GM21390 (cell line): ENCODE results near the gene C4B.
"Not testable (repeated sequence)": the region's sequence is repeated elsewhere in the genome, so short reads cannot be mapped to it uniquely, and the experiment has no call there.

ENCODE experiments used
- ATAC-seq: cut with Tn5 transposase; IDR thresholded peaks from one replicate; pipeline ENCODE4 v1.9.1; 2021; ENCODE audit not compliant: unreplicated experiment

The C4B gene

GRCh38 chr6:32035283-32036013 lies 20.9 kb downstream of the C4B start:
- ATAC-seq: not testable (repeated sequence)

- ATAC-seq: not testable (repeated sequence)
These were observed 22.5 kb downstream of the C4B start for GRCh38 chr6:32037136-32037535.

DNA sequence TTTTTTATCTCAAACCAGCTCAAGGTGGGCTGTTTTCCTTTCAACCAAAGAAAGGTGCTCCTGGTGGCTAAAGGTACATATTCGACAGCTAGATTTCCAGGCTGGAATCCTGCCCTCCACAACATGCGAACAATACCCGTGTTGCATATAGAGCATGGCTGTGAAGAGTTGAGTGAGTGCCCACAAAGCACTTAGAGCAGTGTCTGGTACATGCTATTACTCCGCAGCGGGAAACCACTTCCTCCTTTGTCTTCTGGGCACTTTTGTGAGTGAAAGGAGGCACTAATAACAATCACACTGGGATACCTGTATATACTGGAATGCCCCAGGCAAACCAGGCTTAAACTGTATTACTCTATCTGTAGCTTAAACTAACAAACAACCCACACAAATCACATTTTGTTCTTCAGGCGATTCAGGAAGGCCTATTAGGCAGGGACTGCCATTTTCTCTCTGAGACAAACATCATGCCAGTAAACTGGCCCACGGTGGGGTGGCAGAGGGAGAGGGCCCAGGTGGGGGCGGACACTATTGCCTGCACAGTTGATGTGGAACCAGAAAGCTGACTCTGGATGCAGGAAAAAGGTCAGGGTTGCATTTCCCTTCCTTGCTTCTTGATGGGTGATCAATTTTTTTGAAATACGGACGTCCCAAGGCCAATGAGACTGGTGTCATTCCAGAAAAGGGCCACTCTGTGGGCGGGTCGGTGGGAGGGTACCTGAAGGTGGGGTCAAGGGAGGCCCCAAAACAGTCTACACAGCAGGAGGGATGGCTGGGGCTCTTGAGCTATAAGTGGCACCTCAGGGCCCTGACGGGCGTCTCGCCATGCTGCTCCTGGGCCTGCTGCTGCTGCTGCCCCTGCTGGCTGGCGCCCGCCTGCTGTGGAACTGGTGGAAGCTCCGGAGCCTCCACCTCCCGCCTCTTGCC lies 23.3 kb downstream of the C4B start, which contains the start of gene CYP21A2:
Gene CYP21A2, plus strand, starts transcription at position 818 of the 927 bp plus-strand sequence. Its CDS starts 8 bp downstream, at position 826.
- not testable (repeated sequence) for ATAC-seq

DNA sequence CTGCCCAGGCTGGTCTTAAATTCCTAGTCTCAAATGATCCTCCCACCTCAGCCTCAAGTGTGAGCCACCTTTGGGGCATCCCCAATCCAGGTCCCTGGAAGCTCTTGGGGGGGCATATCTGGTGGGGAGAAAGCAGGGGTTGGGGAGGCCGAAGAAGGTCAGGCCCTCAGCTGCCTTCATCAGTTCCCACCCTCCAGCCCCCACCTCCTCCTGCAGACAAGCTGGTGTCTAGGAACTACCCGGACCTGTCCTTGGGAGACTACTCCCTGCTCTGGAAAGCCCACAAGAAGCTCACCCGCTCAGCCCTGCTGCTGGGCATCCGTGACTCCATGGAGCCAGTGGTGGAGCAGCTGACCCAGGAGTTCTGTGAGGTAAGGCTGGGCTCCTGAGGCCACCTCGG lies 24.3 kb downstream of the C4B start:
- not testable (repeated sequence) for ATAC-seq

GRCh38 chr6:32039321-32040274 lies 25.0 kb downstream of the C4B start:
- ATAC-seq: not testable (repeated sequence)

- not testable (repeated sequence) for ATAC-seq
These were observed 25.9 kb downstream of the C4B start for GRCh38 chr6:32040299-32041049.

- not testable (repeated sequence) for ATAC-seq
These were observed 26.4 kb downstream of the C4B start for GRCh38 chr6:32041050-32041321.

DNA sequence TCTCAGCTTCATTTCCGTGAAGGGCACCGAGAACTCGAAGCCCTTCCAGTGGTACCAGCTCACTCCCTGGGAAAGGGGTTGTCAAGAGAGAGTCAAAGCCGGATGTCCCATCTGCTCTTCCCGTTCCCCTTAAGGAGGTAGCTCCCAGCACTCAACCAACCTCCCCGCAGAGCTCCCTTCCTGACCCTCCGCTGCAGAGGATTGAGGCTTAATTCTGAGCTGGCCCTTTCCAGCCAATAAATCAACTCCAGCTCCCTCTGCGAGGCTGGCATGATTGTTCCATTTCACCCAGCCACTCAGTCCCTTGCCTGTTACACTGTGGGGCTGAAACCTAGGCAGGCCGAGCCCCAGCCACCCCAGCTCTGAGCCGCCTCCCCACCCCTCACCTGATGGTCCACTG lies 26.8 kb downstream of the C4B start:
- ATAC-seq: not testable (repeated sequence)

DNA sequence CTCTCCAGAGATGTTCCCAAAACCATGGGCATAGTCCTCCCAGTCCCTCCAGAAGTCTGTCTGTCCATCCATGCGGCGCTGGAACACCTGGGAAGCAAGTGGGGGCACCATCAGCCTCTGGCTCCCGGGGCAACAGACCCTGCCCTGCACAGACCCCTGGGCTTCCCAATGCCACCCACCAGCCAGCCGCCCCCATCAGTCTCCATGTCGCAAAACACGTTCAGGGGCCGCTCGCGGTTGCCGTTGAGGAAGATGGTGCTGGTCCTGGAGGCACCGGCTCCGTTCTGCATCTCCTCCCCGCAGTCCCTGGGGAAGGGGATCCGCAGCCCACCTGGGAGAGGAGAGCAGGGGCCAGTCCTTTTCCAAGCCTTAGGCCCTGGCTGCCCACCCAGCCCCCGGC lies 27.7 kb downstream of the C4B start:
- not testable (repeated sequence) for ATAC-seq

DNA sequence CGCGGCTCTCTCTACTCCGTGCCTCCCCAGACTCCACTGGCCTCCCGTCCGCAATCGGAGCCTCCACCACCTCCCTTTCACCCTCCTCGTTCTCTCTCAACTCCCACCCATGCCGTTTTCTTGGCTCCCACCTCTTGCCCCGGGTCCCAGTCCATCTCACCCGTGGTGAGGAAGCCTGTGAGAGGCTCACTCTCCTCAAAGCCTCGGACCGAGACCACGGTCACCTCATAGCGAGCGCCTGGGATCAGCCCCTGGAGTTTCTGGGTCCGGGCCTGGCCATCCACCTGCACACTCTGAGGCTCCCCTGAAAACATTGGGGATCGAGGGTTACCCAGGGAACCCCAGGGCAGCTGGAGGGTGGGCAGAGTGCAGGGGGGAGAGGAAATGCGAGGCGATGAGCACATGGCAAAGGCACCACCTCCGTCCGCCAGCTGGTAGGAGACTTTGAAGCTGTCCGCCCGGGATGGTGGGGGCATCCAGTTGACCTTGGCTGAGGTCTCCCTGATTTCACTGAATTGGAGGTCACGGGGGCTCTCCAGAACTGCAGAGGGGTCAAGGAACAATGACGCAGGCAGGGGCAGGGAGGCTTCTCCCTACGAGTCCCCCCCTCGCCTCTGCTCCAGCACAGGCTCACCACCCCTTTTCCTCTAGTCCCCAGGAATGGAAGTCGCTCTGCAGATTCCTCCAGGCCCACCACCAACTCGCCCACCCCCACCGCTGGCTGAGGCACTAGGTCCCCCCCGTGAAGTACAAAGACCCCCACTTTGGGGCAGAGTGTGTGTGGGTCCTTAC lies 29.2 kb downstream of the C4B start:
- not testable (repeated sequence) for ATAC-seq

DNA sequence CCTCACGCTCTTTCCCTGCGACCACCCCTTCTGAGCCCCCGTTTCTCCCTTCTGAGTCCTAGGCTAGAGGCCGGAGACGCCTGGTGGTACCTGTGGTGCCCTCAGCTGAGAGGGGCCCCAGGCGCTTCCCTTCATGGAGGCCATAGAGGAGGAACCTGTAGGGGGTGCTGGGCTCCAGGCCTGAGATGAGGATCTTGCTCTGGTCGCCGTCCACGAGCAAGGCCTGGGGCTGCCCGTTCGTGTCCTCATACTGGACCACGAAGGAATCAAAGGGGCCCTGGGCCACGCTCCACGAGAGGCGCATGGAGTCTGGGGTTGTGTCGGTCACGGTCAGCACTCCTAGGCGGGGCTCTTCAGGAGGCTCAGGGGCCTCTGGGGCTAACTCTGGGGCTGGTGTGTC lies 30.3 kb downstream of the C4B start:
- ATAC-seq: not testable (repeated sequence)

DNA sequence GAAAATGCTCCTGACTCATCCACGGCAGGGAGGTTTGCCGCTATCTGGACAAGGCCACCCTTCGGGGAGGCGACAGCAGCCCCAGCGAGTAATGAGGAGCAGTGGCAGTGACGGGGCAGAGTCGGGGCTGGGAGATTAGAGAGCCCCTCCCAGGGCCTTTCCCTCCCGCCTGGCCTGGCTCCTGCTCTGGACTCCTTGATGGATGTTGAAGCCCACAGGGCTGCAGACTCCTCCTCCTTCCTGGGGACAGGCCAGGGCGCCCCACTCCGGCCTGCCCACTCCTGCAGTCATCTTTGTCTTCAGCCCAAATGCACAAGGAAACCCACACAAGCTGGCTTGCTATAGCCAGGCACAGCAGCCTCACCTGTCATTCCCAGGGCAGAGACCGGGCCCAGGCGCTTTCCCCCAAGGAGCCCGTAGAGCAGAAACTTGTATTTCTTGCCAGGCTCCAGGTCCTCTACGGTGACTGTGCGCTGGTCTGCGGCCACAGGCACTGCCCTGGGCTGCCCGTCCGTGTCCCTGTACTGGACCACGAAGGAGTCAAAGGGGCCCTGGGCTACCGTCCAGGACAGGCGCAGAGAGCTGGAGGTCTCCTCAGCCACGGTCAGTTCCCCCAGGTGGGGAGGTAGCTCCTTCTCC lies 31.3 kb downstream of the C4B start:
- no peak for ATAC-seq

GRCh38 chr6:32046450-32047083 lies 32.0 kb downstream of the C4B start:
- no peak for ATAC-seq

- no peak for ATAC-seq
These were observed 32.5 kb downstream of the C4B start for GRCh38 chr6:32047084-32047478.

GRCh38 chr6:32047539-32047854 lies 32.9 kb downstream of the C4B start:
- no peak for ATAC-seq

DNA sequence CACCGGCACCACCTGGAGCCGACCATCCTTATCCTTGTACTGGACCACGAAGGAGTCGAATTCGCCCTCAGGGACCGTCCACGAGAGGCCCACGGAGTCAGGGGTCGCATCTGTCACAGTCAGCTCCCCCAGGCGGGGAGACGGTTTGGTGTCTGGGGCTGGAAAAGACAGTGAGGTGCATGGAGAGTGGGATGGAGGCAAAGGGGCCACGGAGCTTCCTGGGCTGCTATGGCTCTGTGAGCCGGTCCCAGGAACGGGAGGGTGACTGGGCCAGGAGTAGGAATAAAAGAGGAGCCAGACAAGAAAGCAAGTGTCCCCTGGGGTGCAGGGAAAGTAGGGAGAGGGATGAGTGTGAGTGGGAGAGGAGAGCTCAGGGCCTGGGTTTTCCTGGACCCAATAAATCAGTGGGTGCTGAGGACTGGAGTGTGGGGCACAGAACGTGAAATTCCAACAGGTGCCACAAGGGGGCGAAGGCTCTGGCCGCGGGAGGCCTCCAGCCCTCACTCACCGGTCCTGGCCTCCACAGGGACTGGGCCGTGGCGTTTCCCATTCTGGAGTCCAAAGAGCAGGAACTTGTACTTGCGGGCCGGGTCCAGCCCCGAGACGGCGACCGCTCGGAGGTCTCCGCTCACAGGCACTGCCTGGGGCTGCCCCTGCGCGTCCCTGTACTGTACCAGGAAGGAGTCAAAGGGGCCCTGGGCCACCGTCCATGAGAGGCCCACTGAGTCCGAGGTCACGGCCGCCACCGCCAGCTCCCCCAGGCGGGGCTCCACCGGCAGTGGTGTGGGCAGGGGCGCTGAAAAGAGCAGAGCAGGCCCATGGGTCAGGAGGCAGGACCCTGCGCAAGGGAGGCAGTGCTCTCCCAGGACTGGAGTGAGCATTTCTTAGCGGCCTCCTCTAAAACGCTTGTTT lies 33.5 kb downstream of the C4B start:
- no peak for ATAC-seq

GRCh38 chr6:32049149-32049548 lies 34.6 kb downstream of the C4B start:
- not testable (repeated sequence) for ATAC-seq

DNA sequence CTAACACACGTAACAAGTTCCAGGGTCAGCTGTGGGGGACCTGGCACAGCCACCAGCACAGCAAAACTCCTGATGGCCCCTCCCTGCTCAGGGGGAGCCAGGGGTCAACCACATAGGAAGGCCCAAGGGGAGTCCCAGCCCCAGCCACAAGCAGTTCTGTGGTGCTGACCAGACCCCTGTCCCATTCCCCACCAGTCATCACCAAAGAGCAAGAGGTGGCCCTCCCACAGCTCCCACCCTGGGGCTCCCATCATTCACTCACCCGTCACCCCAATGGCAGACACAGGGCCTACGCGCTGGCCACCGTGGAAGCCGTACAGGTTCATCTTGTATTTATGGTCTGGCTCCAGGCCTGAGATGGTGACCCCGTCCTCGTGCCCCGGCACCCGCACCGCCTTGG lies 35.1 kb downstream of the C4B start:
- not testable (repeated sequence) for ATAC-seq
